ENCODE results near the gene ZNF692.

GRCh38 chr1:248894837-248895236, 36.0 kb upstream of the ZNF692 start:
- TF ChIP-seq CTCF (IDR thresholded peaks at IDR 0.05) (no peak), ATF2 (CRISPR knock-in tag; IDR thresholded peaks at IDR 0.05; ENCODE audit: borderline replicate concordance, low read depth) (no peak), ZBTB21 (CRISPR knock-in tag; IDR thresholded peaks at IDR 0.05; ENCODE audit: borderline replicate concordance) (no peak), FOXP1 (CRISPR knock-in tag; IDR thresholded peaks at IDR 0.05; ENCODE audit: borderline replicate concordance) (no peak), HMGXB4 (CRISPR knock-in tag; IDR thresholded peaks at IDR 0.05) (no peak), TEAD1 (CRISPR knock-in tag; IDR thresholded peaks at IDR 0.05) (no peak), CREB1 (CRISPR knock-in tag; IDR thresholded peaks at IDR 0.05) (no peak), ZNF232 (CRISPR knock-in tag; IDR thresholded peaks at IDR 0.05) (no peak), NR2C2 (CRISPR knock-in tag; IDR thresholded peaks at IDR 0.05) (no peak), USF1 (CRISPR knock-in tag; IDR thresholded peaks at IDR 0.05) (no peak), ESRRA (CRISPR knock-in tag; IDR thresholded peaks at IDR 0.05; ENCODE audit: borderline replicate concordance) (no peak), FOXJ3 (CRISPR knock-in tag; IDR thresholded peaks at IDR 0.05; ENCODE audit: borderline replicate concordance) (no peak)
- TF ChIP-seq, protein P1, sequence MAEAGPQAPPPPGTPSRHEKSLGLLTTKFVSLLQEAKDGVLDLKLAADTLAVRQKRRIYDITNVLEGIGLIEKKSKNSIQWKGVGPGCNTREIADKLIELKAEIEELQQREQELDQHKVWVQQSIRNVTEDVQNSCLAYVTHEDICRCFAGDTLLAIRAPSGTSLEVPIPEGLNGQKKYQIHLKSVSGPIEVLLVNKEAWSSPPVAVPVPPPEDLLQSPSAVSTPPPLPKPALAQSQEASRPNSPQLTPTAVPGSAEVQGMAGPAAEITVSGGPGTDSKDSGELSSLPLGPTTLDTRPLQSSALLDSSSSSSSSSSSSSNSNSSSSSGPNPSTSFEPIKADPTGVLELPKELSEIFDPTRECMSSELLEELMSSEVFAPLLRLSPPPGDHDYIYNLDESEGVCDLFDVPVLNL (CRISPR knock-in tag; IDR thresholded peaks at IDR 0.05; ENCODE audit: borderline replicate concordance, low read depth), result no peak
